ENCODE measurements around the gene LTBP1. TPM values are rescaled to one million over a fixed set of nuclear protein-coding genes. Genes with fewer than 3 reads are reported as not detected.

Gene LTBP1
- total RNA-seq, 4 donors from 2014 or later = 5.1 to 12.9 (median 10.7) TPM

DNA sequence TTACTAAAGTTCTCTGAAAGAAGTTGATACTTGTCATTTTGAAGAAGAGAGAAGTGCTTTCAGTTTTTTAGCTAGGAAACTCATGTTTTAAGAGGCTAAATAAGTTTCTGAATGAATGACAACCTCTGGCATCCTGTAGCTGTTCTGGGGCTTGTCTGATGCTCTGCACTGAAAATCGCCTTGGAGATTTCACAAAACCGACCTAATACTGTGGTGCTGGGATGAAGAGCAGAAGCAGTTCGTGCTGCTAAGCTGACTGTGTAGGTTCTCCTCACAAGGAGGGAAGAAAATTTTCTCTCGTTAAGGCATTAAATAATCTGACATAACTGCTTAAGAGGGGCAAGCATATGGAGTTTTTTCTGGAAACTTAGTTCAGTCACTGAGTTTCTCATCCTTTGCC lies 193.2 kb downstream of the LTBP1 start:
- TF ChIP-seq, protein P1, sequence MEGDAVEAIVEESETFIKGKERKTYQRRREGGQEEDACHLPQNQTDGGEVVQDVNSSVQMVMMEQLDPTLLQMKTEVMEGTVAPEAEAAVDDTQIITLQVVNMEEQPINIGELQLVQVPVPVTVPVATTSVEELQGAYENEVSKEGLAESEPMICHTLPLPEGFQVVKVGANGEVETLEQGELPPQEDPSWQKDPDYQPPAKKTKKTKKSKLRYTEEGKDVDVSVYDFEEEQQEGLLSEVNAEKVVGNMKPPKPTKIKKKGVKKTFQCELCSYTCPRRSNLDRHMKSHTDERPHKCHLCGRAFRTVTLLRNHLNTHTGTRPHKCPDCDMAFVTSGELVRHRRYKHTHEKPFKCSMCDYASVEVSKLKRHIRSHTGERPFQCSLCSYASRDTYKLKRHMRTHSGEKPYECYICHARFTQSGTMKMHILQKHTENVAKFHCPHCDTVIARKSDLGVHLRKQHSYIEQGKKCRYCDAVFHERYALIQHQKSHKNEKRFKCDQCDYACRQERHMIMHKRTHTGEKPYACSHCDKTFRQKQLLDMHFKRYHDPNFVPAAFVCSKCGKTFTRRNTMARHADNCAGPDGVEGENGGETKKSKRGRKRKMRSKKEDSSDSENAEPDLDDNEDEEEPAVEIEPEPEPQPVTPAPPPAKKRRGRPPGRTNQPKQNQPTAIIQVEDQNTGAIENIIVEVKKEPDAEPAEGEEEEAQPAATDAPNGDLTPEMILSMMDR (IDR thresholded peaks at IDR 0.05) = no peak
- TF ChIP-seq POLR2A (IDR thresholded peaks at IDR 0.05) = no peak
- no peak for DNase-seq
- Histone ChIP-seq H3K4me1 (no peaks in the 10 kb centered on the region), H3K27ac (no peak overlapping the region), H3K9me3 (no peaks in the 10 kb centered on the region), H3K36me3 (no peaks in the 10 kb centered on the region), H3K4me3 (replicated peaks in 1 of 3) (no peak overlapping the region), H3K27me3 (no peaks in the 10 kb centered on the region)
- 90% methylated on average over 4 of the region's 4 CpGs for WGBS, 2 donors
- intact Hi-C loops (cut with DNase I) = no loop called here

DNA sequence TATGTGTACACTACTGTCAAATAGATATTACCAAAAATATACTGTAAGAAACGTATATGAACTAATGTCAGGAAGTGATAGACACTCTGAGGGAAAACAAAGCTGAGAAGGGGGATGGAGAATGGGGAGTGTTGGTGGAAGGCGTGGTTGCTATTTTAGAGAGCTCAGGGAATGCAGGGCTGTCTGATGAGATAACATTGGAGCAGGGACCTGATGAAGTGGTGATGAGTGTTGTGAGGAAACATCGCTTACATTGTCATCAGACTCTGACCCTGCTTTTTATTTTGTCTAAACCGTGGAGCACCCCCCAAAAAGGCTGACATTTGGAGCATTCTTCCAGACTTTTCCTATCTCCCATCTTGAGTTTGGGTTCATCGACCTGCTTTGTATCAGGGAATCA lies 194.7 kb downstream of the LTBP1 start:
- H3K9me3 ChIP-seq = no peaks in the 10 kb centered on the region
- H3K4me1 ChIP-seq = no peaks in the 10 kb centered on the region
- H3K27me3 ChIP-seq = no peaks in the 10 kb centered on the region
- no peak overlapping the region for H3K4me3 ChIP-seq (replicated peaks in 1 of 3)
- no peaks in the 10 kb centered on the region for H3K36me3 ChIP-seq
- TF ChIP-seq POLR2A (IDR thresholded peaks at IDR 0.05) = no peak
- intact Hi-C loops (cut with DNase I) = no loop called here
- WGBS, 2 donors = 91 to 93% methylated on average over 5 of the region's 5 CpGs
- DNase-seq = no peak
- H3K27ac ChIP-seq = no peak overlapping the region

DNA sequence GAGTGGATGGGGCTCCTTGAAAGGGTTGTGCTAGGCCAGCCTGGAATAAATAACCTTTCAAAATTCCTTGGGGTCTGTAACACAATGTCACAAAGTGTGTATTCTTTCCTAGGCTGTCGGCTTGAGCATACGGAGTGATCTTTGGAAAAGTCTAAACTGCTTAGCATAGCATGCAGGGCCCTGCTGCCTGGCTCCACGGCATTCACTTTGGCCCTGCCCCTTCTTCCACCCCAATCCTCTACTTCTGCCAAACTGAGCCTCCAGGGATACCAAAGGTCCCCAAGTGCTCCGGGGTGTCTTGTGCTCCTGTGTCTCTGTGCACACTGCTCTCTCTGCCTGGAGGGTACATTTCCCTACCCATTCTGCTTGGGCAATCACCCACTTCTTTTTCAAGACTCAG lies 196.1 kb downstream of the LTBP1 start:
- TF ChIP-seq, protein P1 (IDR thresholded peaks at IDR 0.05) = no peak
- no peak for TF ChIP-seq POLR2A (IDR thresholded peaks at IDR 0.05)
- Histone ChIP-seq H3K4me1 (no peaks in the 10 kb centered on the region), H3K27ac (no peak overlapping the region), H3K27me3 (no peaks in the 10 kb centered on the region), H3K36me3 (no peaks in the 10 kb centered on the region), H3K9me3 (no peaks in the 10 kb centered on the region), H3K4me3 (replicated peaks in 1 of 3) (no peak overlapping the region)
- intact Hi-C loops (cut with DNase I) = no loop called here
- WGBS, 2 donors = 76% methylated on average over 4 of the region's 4 CpGs
- DNase-seq = no peak

DNA sequence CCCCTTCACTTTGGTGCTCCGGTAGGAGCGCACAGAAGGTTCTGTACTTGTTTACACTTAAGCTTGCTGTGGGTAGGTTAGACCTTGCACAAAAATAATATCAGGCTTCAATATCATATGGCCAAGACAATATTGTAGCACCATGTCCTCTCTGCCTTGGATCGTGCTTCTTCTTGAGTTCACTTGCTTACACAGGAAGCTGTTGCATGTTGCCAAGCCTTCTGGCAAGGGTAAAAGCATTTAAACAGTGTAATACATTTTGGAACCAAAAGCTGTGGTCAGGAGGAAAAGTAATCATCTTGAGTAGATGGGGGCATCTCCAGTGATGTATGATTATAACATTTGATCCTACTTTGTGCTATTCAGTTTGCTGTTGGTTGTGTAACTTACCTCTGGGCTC lies 197.5 kb downstream of the LTBP1 start:
- TF ChIP-seq, protein P1 (IDR thresholded peaks at IDR 0.05) = no peak
- TF ChIP-seq POLR2A (IDR thresholded peaks at IDR 0.05) = no peak
- no peak for DNase-seq
- Histone ChIP-seq H3K36me3 (no peaks in the 10 kb centered on the region), H3K4me1 (no peaks in the 10 kb centered on the region), H3K27ac (no peak overlapping the region), H3K27me3 (no peaks in the 10 kb centered on the region), H3K9me3 (no peaks in the 10 kb centered on the region), H3K4me3 (replicated peaks in 1 of 3) (no peak overlapping the region)
- intact Hi-C loops (cut with DNase I) = no loop called here
- WGBS, 2 donors = 88 to 90% methylated on average over 3 of the region's 3 CpGs

DNA sequence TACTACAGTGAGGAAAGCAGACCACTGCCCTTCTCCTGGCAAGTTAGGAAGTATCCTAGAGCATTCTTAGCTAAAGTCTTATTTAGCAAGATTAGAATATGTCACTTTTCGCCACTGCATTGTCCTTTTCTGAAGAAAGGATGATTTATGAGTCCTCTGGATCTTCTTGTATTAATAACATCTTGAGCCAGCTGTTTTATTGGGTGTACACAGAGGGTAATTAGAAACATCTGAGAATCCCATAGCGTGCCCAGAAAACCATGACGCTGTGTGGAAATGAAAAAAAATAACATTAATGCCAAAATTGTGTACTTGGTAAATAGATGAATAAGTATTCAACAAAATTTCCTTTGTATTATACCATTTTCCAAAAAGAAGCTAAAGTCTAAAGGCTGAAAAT lies 198.7 kb downstream of the LTBP1 start:
- TF ChIP-seq, protein P1 (IDR thresholded peaks at IDR 0.05) = no peak
- TF ChIP-seq POLR2A (IDR thresholded peaks at IDR 0.05) = no peak
- WGBS, 2 donors = 75 to 79% methylated on average over 3 of the region's 3 CpGs
- Histone ChIP-seq H3K27me3 (no peaks in the 10 kb centered on the region), H3K27ac (no peak overlapping the region), H3K4me3 (replicated peaks in 1 of 3) (no peak overlapping the region), H3K9me3 (no peaks in the 10 kb centered on the region), H3K4me1 (no peaks in the 10 kb centered on the region), H3K36me3 (no peaks in the 10 kb centered on the region)
- no peak for DNase-seq
- intact Hi-C loops (cut with DNase I) = no loop called here

DNA sequence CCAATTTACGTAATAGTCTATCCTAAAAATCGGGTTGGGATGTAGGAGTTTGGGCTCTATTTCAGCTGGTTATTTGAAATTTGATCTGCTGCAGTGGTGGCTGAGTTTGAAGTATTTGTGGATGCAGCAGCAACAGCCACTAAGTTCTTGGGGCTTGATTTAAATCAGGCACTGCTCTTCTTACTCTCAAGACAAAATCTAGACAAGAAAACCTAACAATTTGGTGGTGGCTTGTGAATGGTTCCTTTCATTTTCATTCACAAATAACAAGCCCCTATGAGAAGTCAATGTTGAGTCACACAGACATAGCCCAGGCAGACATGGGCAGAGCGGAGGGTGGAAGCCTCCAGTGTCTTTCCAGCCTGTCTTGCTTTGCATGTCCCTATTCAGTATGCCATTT lies 199.3 kb downstream of the LTBP1 start:
- no peaks in the 10 kb centered on the region for H3K4me1 ChIP-seq
- no peak for DNase-seq

More for the DNA sequence above, 199.3 kb downstream of the LTBP1 start:
- Histone ChIP-seq H3K27me3 (no peaks in the 10 kb centered on the region), H3K27ac (no peak overlapping the region), H3K36me3 (no peaks in the 10 kb centered on the region), H3K4me3 (replicated peaks in 1 of 3) (no peak overlapping the region), H3K9me3 (no peaks in the 10 kb centered on the region)
- intact Hi-C loops (cut with DNase I) = no loop called here
- TF ChIP-seq, protein P1 (IDR thresholded peaks at IDR 0.05) = no peak
- WGBS, 2 donors = 71 to 82% methylated on average over 3 of the region's 3 CpGs
